GM19468 (cell line): ENCODE results near the gene EOLA1.
"Not testable (repeated sequence)": the region's sequence is repeated elsewhere in the genome, so short reads cannot be mapped to it uniquely, and the experiment has no call there.

Experiments used
- ATAC-seq: cut with Tn5 transposase; IDR thresholded peaks from one replicate; pipeline ENCODE4 v1.9.1; 2021; ENCODE audit warnings: mild to moderate bottlenecking, moderate library complexity, moderate number of reproducible peaks; ENCODE audit not compliant: unreplicated experiment; ENCODE audit errors: extremely low read depth

Gene EOLA1

GRCh38 chrX:149585631-149586030, 44.8 kb downstream of the EOLA1 start:
- ATAC-seq, result not testable (repeated sequence)

- not testable (repeated sequence) for ATAC-seq
Observed at GRCh38 chrX:149587359-149587758, 46.5 kb downstream of the EOLA1 start, which contains the start of gene MAGEA9B. TSS of gene MAGEA9B (minus strand) at chrX:149587459. CDS start at chrX:149583179, 4,280 bp downstream.

GRCh38 chrX:149590993-149591392, 50.2 kb downstream of the EOLA1 start:
- ATAC-seq, result not testable (repeated sequence)

- not testable (repeated sequence) for ATAC-seq
Observed at GRCh38 chrX:149595214-149595613, 54.4 kb downstream of the EOLA1 start, which contains the start of gene HSFX2. TSS of gene HSFX2 (minus strand) at chrX:149595314. CDS start at chrX:149594700, 614 bp downstream.

- ATAC-seq, result not testable (repeated sequence)
Observed at GRCh38 chrX:149595943-149596342, 55.1 kb downstream of the EOLA1 start.
